Heart left ventricle (tissue), 13 donors: Measurements from ENCODE around the gene MOGAT1.

Source experiments
- CTCF ChIP-seq, 12 donors: fragments of 200-600 bp; sonication (generic) in 4 of 12; IDR thresholded peaks; one replicate each; pipeline versions ENCODE4 v1.5.0 to v1.8.0; 2018 to 2022; ENCODE audit warnings: antibody characterized with exemption in 12 of 12, mild to moderate bottlenecking in 5 of 12
- POLR2A ChIP-seq, 2 donors: fragments of 450-650 bp; IDR thresholded peaks; one replicate each; pipeline ENCODE4 v1.6.1; 2017; ENCODE audit warnings: antibody characterized with exemption in 2 of 2, mild to moderate bottlenecking in 2 of 2, moderate library complexity in 2 of 2
- donor health status: ischemic (EF 13 %, LVEDD 7.1; RV severe dilation, severe dysfunction).
- donor health status: DM: no; HTN: yes; CAD: no.
- donor health status: DM: no; HTN: no; CAD: no.
- donor health status: ischemic (EF 25% LVEDD 6.9; RV normal size, moderate dysfunction).
- donor health status: ischemic (EF 25% LVEDD 5.7; RV mildly dilated, moderate dysfunction).
- donor health status: ischemic (EF 35%, LVEDD 5.7; RV mildly dilated, moderate dysfunction).
- donor health status: nonischemic (EF 11% LVEDD 7.7; RV severe dilation, severe dysfunction).
- donor health status: DM: yes; HTN: yes; CAD: no.
- donor health status: PGD.
- donor health status: ischemic (EF 29% LVEDD 5.4; RV normal size, mild dysfunction).
- donor health status: nonischemic (EF 23%, LVEDD 6.1; RV moderate dilation, normal function).

GRCh38 chr2:222751821-222752719, 80.6 kb downstream of the MOGAT1 start:
- TF ChIP-seq CTCF (IDR thresholded peaks at IDR 0.05) (no peak), POLR2A (IDR thresholded peaks at IDR 0.05) (no peak)
